A549 (cell line): ENCODE results near the gene GNB5. TPM values are rescaled to one million over a fixed set of nuclear protein-coding genes. Genes with fewer than 3 reads are reported as not detected.
A peak's percentile ranks its signal among the peaks of the same experiment; 100 is the strongest.

ENCODE experiments used
- ATAC-seq, 2 experiments: fragments of 200-7000 bp in 1 of 2; fragments of >200 bp in 1 of 2; cut with Nextera tagmentation in 1 of 2; cut with Tn5 transposase in 1 of 2; 3 replicates each; pipeline versions ENCODE4 v1.8.0 to v1.9.1; 2018 to 2020; ENCODE audit warnings: mild to moderate bottlenecking in 1 of 2, moderate library complexity in 1 of 2
- CTCF ChIA-PET: fragments of 300-600 bp; sonication (Branson Sonifier 250); formaldehyde crosslinking; extraction: SDS; loops from one replicate; lab custom pipeline; 2021; ENCODE audit warnings: antibody characterized with exemption, inconsistent platforms; lab: Yijun Ruan, JAX
- POLR2A ChIA-PET: fragments of 350-600 bp; formaldehyde crosslinking; extraction: SDS; loops from one replicate; lab custom pipeline; 2021; ENCODE audit warnings: antibody characterized with exemption, inconsistent platforms; lab: Yijun Ruan, JAX
- DNase-seq, 2 experiments: peaks; one replicate each; pipeline versions ENCODE4 v3.0.0 to v3.0.0-alpha.2; 2011 to 2016; ENCODE audit warnings: low read depth in 1 of 2, low spot score in 1 of 2
- FAIRE-seq: peaks from 2 replicates; lab custom pipeline; 2011; peaks lifted over from hg19 to GRCh38; lab: Jason Lieb, UNC
- H3K27ac ChIP-seq, 2 experiments: fragments of >200 bp; sonication (Bioruptor Twin); formaldehyde crosslinking; 3 replicates each; pipeline ENCODE4 v1.5.1; 2016 to 2017
- H3K4me1 ChIP-seq: fragments of >200 bp; sonication (Bioruptor Twin); formaldehyde crosslinking; 3 replicates; pipeline ENCODE4 v1.6.1; 2016
- H3K4me2 ChIP-seq: fragments of >200 bp; sonication (Bioruptor Twin); formaldehyde crosslinking; 3 replicates; pipeline ENCODE4 v1.6.1; 2016
- H3K4me3 ChIP-seq: fragments of >200 bp; sonication (Bioruptor Twin); formaldehyde crosslinking; 3 replicates; pipeline ENCODE4 v1.5.1; 2016
- H3K9me3 ChIP-seq: fragments of >200 bp; sonication (Bioruptor Twin); formaldehyde crosslinking; 3 replicates; pipeline ENCODE4 v1.6.1; 2016
- CHD4 ChIP-seq: fragments of 200-600 bp; sonication (generic); IDR thresholded peaks from 2 replicates; pipeline ENCODE4 v1.6.1; 2016; ENCODE audit warnings: antibody characterized with exemption, mild to moderate bottlenecking, borderline replicate concordance
- EHMT2 ChIP-seq: fragments of 200-600 bp; sonication (generic); IDR thresholded peaks from 2 replicates; pipeline ENCODE4 v1.6.1; 2016; ENCODE audit warnings: antibody characterized with exemption, low read depth, mild to moderate bottlenecking, moderate library complexity
- ESRRA ChIP-seq: fragments of 150-350 bp; IDR thresholded peaks from 2 replicates; pipeline ENCODE4 v1.6.1; 2014; ENCODE audit warnings: mild to moderate bottlenecking, low read length, borderline replicate concordance
- FOXS1 ChIP-seq: fragments of 250-450 bp; sonication (Bioruptor Pico); IDR thresholded peaks from 2 replicates; pipeline ENCODE4 v1.5.0; 2020; ENCODE audit warnings: mild to moderate bottlenecking, moderate library complexity
- GATA3 ChIP-seq: IDR thresholded peaks from 2 replicates; pipeline ENCODE4 v1.6.1; 2012; ENCODE audit warnings: borderline replicate concordance
- POLR2A ChIP-seq: IDR thresholded peaks from 2 replicates; pipeline ENCODE4 v1.6.1; 2012; ENCODE audit warnings: mild to moderate bottlenecking, low read length
- RAD21 ChIP-seq, 2 experiments: fragments of >200 bp in 1 of 2; sonication (Bioruptor Twin) in 1 of 2; formaldehyde crosslinking in 1 of 2; IDR thresholded peaks in 1 of 2; conservative IDR thresholded peaks in 1 of 2; 2 replicates in 1 of 2; 3 replicates in 1 of 2; pipeline ENCODE4 v1.6.1; 2012 to 2018; ENCODE audit warnings: inconsistent platforms in 1 of 2
- RNF2 ChIP-seq: fragments of 200-600 bp; sonication (generic); IDR thresholded peaks from 2 replicates; pipeline ENCODE4 v1.6.1; 2016; ENCODE audit warnings: low read depth, mild to moderate bottlenecking, antibody characterized with exemption, moderate library complexity, borderline replicate concordance
- TFCP2L1 ChIP-seq: fragments of 250-450 bp; sonication (Bioruptor Pico); IDR thresholded peaks from 2 replicates; pipeline ENCODE4 v1.5.0; 2021; ENCODE audit warnings: mild to moderate bottlenecking
- ZC3H11A ChIP-seq: fragments of 450-650 bp; IDR thresholded peaks from 2 replicates; pipeline ENCODE4 v1.6.1; 2014; ENCODE audit warnings: antibody characterized with exemption, mild to moderate bottlenecking
- ZFP36 ChIP-seq: fragments of 450-650 bp; IDR thresholded peaks from 2 replicates; pipeline ENCODE4 v1.6.1; 2014; ENCODE audit warnings: borderline replicate concordance; ENCODE audit not compliant: partially characterized antibody
- WGBS: methylation state at CpG from one replicate; pipeline ENCODE4 v1.1.6; 2017; ENCODE audit errors: missing lambda C conversion rate; 5-methylcytosine and 5-hydroxymethylcytosine counted together
- polyA plus RNA-seq, 4 experiments: library from polyadenylated mRNA; depleted of rRNA in 3 of 4; stranded (reverse); fragments of >200 nt; fragmentation: RNase III in 1 of 4; extraction: RNeasy Plus Mini Kit Qiagen cat#74134 plus additional on column Dnase treatment in 1 of 4; gene quantifications; 2 replicates in 3 of 4; 3 replicates in 1 of 4; pipeline ENCODE4 v1.2.3, GENCODE V29; 2011 to 2017
- TF ChIP-seq, protein P1 (sequence below): fragments of 200-600 bp; sonication (generic); IDR thresholded peaks from 2 replicates; pipeline ENCODE4 v1.6.1; 2016; ENCODE audit warnings: antibody characterized with exemption, mild to moderate bottlenecking, moderate library complexity
- TF ChIP-seq, protein P2 (sequence below): IDR thresholded peaks from 2 replicates; pipeline ENCODE4 v1.6.1; 2012
- TF ChIP-seq, protein P3 (sequence below): fragments of >200 bp; sonication (Bioruptor Twin); formaldehyde crosslinking; IDR thresholded peaks from 3 replicates; pipeline ENCODE4 v1.5.1; 2016
- TF ChIP-seq, protein P4 (sequence below): fragments of 150-350 bp; IDR thresholded peaks from 2 replicates; pipeline ENCODE4 v1.6.1; 2014; ENCODE audit warnings: low read depth, mild to moderate bottlenecking, low read length
- TF ChIP-seq, protein P5 (sequence below): fragments of 250-450 bp; sonication (Bioruptor Pico); IDR thresholded peaks from 2 replicates; pipeline ENCODE4 v1.5.0; 2021; ENCODE audit warnings: mild to moderate bottlenecking, moderate library complexity, borderline replicate concordance

The GNB5 gene
- polyA plus RNA-seq, 2 of the 4 experiments (the other 2 are of a cell fraction) = 57.2 to 67.5 TPM

DNA sequence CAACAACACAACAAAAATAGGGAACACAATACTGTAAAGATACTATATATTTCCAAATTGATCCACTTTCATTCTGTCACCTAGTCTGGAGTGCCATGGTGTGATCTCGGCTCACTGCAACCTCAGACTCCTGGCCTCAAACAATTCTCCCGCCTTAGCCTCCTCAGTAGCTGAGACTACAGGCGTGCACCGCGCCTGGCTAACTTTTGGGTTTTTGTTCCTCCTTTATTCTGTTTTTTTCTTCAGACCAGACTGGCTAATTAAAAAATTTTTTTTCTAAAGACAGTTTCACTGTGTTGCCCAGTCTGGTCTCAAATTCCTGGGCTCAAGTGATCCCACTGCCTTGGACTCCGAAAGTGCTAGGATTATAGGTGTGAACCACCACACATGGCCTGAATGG, 84.0 kb downstream of the GNB5 start:
- no peak for FAIRE-seq
- CTCF ChIA-PET = interaction anchor here (0.6 to 2.5 kb wide), 7 partner anchors 9 to 219 kb away, joined by 3 to 12 read pairs (median 3); no protein-coding TSS in a partner anchor
- WGBS = 96% methylated on average over 6 of the region's 6 CpGs

DNA sequence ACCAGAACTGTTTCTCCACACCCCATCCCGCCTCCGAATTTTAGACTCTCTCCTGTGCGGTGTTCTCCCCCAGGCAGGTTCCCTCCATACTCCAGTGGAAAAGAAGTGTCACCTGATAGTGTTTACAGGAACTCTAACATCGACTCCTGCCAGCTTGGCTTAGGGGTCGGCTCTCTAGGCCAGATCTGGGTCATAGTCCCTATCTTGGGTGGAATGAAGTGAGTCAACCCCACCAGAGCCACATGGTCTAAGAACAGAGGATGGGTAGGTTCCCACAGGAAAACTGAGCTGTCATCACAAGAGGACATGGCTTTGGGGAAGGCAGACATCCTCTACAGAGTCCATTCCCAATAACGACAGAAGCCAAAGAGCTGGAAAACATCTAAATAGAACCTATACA, 84.6 kb downstream of the GNB5 start:
- Histone ChIP-seq H3K9me3 (no peaks in the 10 kb centered on the region), H3K4me1 (peaks cover 27% of the 10 kb centered on the region), H3K27ac (peak overlapping the region in 1 of 2 experiments; percentile 29; a peak in 2 of 6 replicates), H3K4me3 (no peak overlapping the region), H3K4me2 (no peak overlapping the region)
- DNase-seq (no peak), FAIRE-seq (no peak), ATAC-seq (no peak)
- 84% methylated on average over 6 of the region's 6 CpGs for WGBS
- POLR2A ChIA-PET = no interaction called here
- CTCF ChIA-PET = interaction anchor here (0.6 to 2.5 kb wide), 6 partner anchors 10 to 218 kb away, joined by 3 to 12 read pairs (median 3); no protein-coding TSS in a partner anchor
- TF ChIP-seq FOXS1 (CRISPR knock-in tag) (no peak), POLR2A (no peak), TFCP2L1 (no peak), RNF2 (no peak), RAD21 (conservative IDR thresholded peaks at IDR 0.05 in 1 of 2, IDR thresholded peaks at IDR 0.05 in 1 of 2) (no peak)
- TF ChIP-seq, protein P1, sequence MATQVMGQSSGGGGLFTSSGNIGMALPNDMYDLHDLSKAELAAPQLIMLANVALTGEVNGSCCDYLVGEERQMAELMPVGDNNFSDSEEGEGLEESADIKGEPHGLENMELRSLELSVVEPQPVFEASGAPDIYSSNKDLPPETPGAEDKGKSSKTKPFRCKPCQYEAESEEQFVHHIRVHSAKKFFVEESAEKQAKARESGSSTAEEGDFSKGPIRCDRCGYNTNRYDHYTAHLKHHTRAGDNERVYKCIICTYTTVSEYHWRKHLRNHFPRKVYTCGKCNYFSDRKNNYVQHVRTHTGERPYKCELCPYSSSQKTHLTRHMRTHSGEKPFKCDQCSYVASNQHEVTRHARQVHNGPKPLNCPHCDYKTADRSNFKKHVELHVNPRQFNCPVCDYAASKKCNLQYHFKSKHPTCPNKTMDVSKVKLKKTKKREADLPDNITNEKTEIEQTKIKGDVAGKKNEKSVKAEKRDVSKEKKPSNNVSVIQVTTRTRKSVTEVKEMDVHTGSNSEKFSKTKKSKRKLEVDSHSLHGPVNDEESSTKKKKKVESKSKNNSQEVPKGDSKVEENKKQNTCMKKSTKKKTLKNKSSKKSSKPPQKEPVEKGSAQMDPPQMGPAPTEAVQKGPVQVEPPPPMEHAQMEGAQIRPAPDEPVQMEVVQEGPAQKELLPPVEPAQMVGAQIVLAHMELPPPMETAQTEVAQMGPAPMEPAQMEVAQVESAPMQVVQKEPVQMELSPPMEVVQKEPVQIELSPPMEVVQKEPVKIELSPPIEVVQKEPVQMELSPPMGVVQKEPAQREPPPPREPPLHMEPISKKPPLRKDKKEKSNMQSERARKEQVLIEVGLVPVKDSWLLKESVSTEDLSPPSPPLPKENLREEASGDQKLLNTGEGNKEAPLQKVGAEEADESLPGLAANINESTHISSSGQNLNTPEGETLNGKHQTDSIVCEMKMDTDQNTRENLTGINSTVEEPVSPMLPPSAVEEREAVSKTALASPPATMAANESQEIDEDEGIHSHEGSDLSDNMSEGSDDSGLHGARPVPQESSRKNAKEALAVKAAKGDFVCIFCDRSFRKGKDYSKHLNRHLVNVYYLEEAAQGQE = no peak
- TF ChIP-seq, protein P2, sequence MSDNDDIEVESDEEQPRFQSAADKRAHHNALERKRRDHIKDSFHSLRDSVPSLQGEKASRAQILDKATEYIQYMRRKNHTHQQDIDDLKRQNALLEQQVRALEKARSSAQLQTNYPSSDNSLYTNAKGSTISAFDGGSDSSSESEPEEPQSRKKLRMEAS = no peak

More for the DNA sequence above, 84.0 kb downstream of the GNB5 start:
- peaks cover 22% of the 10 kb centered on the region for H3K4me1 ChIP-seq
- H3K9me3 ChIP-seq = no peaks in the 10 kb centered on the region
- H3K4me3 ChIP-seq = no peak overlapping the region
- DNase-seq = no peak
- TF ChIP-seq, protein P3, sequence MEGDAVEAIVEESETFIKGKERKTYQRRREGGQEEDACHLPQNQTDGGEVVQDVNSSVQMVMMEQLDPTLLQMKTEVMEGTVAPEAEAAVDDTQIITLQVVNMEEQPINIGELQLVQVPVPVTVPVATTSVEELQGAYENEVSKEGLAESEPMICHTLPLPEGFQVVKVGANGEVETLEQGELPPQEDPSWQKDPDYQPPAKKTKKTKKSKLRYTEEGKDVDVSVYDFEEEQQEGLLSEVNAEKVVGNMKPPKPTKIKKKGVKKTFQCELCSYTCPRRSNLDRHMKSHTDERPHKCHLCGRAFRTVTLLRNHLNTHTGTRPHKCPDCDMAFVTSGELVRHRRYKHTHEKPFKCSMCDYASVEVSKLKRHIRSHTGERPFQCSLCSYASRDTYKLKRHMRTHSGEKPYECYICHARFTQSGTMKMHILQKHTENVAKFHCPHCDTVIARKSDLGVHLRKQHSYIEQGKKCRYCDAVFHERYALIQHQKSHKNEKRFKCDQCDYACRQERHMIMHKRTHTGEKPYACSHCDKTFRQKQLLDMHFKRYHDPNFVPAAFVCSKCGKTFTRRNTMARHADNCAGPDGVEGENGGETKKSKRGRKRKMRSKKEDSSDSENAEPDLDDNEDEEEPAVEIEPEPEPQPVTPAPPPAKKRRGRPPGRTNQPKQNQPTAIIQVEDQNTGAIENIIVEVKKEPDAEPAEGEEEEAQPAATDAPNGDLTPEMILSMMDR = no peak
- TF ChIP-seq, protein P4, sequence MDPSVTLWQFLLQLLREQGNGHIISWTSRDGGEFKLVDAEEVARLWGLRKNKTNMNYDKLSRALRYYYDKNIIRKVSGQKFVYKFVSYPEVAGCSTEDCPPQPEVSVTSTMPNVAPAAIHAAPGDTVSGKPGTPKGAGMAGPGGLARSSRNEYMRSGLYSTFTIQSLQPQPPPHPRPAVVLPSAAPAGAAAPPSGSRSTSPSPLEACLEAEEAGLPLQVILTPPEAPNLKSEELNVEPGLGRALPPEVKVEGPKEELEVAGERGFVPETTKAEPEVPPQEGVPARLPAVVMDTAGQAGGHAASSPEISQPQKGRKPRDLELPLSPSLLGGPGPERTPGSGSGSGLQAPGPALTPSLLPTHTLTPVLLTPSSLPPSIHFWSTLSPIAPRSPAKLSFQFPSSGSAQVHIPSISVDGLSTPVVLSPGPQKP = no peak
- TF ChIP-seq ZFP36 = no peak
- TF ChIP-seq, all 56 proteins: peak for 0
- H3K27ac ChIP-seq = no peak overlapping the region
- H3K4me2 ChIP-seq = no peak overlapping the region
- no peak for ATAC-seq
- POLR2A ChIA-PET = no interaction called here

DNA sequence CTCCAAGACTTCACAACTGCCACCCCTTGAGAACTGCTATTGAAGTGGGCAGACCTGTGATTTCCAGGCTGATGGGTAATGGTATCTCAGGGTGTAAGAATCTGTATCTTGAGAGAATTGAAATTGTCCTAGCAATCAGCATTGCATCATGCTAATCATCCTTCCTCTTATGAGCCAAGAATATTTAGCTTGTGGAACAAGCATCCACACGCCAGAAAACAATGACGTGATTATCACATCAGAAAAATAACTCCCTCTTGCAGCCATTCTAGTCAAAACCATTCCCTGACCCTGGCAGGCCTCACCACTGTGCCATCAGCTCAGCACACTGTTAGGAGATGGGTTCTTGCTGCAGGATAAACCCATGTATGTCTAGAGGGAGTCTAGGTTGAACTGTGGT, 85.3 kb downstream of the GNB5 start:
- no peak for ATAC-seq
- no peak for DNase-seq
- Histone ChIP-seq H3K4me2 (no peak overlapping the region), H3K9me3 (no peaks in the 10 kb centered on the region), H3K4me1 (peaks cover 27% of the 10 kb centered on the region), H3K27ac (peak overlapping the region in 1 of 2 experiments; percentile 6; a peak in 2 of 6 replicates), H3K4me3 (no peak overlapping the region)
- ChIA-PET CTCF (interaction anchor here (0.5 to 1.5 kb wide), 2 partner anchors 13 to 19 kb away, joined by 3 read pairs; no protein-coding TSS in a partner anchor), POLR2A (no interaction called here)
- 91% methylated on average over 2 of the region's 2 CpGs for WGBS
- TF ChIP-seq, protein P5, sequence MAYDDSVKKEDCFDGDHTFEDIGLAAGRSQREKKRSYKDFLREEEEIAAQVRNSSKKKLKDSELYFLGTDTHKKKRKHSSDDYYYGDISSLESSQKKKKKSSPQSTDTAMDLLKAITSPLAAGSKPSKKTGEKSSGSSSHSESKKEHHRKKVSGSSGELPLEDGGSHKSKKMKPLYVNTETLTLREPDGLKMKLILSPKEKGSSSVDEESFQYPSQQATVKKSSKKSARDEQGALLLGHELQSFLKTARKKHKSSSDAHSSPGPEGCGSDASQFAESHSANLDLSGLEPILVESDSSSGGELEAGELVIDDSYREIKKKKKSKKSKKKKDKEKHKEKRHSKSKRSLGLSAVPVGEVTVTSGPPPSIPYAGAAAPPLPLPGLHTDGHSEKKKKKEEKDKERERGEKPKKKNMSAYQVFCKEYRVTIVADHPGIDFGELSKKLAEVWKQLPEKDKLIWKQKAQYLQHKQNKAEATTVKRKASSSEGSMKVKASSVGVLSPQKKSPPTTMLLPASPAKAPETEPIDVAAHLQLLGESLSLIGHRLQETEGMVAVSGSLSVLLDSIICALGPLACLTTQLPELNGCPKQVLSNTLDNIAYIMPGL (CRISPR knock-in tag) = no peak
- TF ChIP-seq ZC3H11A (no peak), CHD4 (no peak), GATA3 (no peak), EHMT2 (no peak), ZFP36 (no peak), ESRRA (no peak)
- TF ChIP-seq, protein P2 = no peak
- no peak for FAIRE-seq
